EH (cell line): Measurements from ENCODE around the gene ADARB2.

Experiments used
- DNase-seq: peaks from one replicate; pipeline ENCODE4 v3.0.0-alpha.2; 2015; ENCODE audit warnings: low read depth

The ADARB2 gene

GRCh38 chr10:1736144-1736971 is 967 bp downstream of the ADARB2 start:
- DNase-seq = no peak

- no peak for DNase-seq
Measured at GRCh38 chr10:1735562-1735961, 1.8 kb downstream of the ADARB2 start.

GRCh38 chr10:1734288-1734687 is 3.0 kb downstream of the ADARB2 start:
- no peak for DNase-seq

GRCh38 chr10:1733720-1734119 is 3.6 kb downstream of the ADARB2 start:
- no peak for DNase-seq

GRCh38 chr10:1732564-1732996 is 4.7 kb downstream of the ADARB2 start:
- DNase-seq = no peak

- no peak for DNase-seq
Measured at GRCh38 chr10:1731592-1731991, 5.7 kb downstream of the ADARB2 start.

- no peak for DNase-seq
Measured at GRCh38 chr10:1729751-1730150, 7.6 kb downstream of the ADARB2 start.

- no peak for DNase-seq
Measured at GRCh38 chr10:1726861-1727260, 10.5 kb downstream of the ADARB2 start.

- no peak for DNase-seq
Measured at GRCh38 chr10:1724921-1725488, 12.3 kb downstream of the ADARB2 start.

GRCh38 chr10:1716839-1717238 is 20.5 kb downstream of the ADARB2 start:
- no peak for DNase-seq

- DNase-seq = no peak
Measured at GRCh38 chr10:1715821-1716220, 21.5 kb downstream of the ADARB2 start.

GRCh38 chr10:1712944-1713671 is 24.2 kb downstream of the ADARB2 start:
- DNase-seq = no peak

- DNase-seq = no peak
Measured at GRCh38 chr10:1712314-1712713, 25.0 kb downstream of the ADARB2 start.

- DNase-seq = no peak
Measured at GRCh38 chr10:1709161-1709560, 28.2 kb downstream of the ADARB2 start.

GRCh38 chr10:1708746-1709145 is 28.6 kb downstream of the ADARB2 start:
- no peak for DNase-seq

GRCh38 chr10:1706711-1707110 is 30.6 kb downstream of the ADARB2 start:
- no peak for DNase-seq

GRCh38 chr10:1706256-1706655 is 31.1 kb downstream of the ADARB2 start:
- DNase-seq = no peak

GRCh38 chr10:1698185-1698584 is 39.1 kb downstream of the ADARB2 start:
- no peak for DNase-seq

GRCh38 chr10:1696106-1696505 is 41.2 kb downstream of the ADARB2 start:
- DNase-seq = no peak

GRCh38 chr10:1690086-1690485 is 47.2 kb downstream of the ADARB2 start:
- no peak for DNase-seq

- no peak for DNase-seq
Measured at GRCh38 chr10:1688531-1688930, 48.8 kb downstream of the ADARB2 start.

- DNase-seq = no peak
Measured at GRCh38 chr10:1687623-1688150, 49.6 kb downstream of the ADARB2 start.

- DNase-seq = no peak
Measured at GRCh38 chr10:1687190-1687589, 50.1 kb downstream of the ADARB2 start.
